Stimulated activated naive CD4-positive, alpha-beta T cell (primary cell): Measurements from ENCODE around the gene PCDHB16.
"Not testable (repeated sequence)": the region's sequence is repeated elsewhere in the genome, so short reads cannot be mapped to it uniquely, and the experiment has no call there.

Experiments
- DNase-seq, 6 experiments: peaks; one replicate each; lab custom pipeline; 2025; lab: John Stamatoyannopoulos, UW

Gene PCDHB16

GRCh38 chr5:141182248-141182647, at the start of gene PCDHB16:
Gene PCDHB16, plus strand, starts transcription at chr5:141182387. Its CDS starts 173 bp downstream, at chr5:141182560.
- DNase-seq, result no peak

GRCh38 chr5:141135030-141135717, 47.0 kb upstream of the PCDHB16 start, which contains the start of gene PCDHB5:
Gene PCDHB5, plus strand, starts transcription at chr5:141135206. Its CDS starts 229 bp downstream, at chr5:141135435.
- peak in 1 of 6 experiments; percentile 10 for DNase-seq

- DNase-seq, result no peak
Observed at GRCh38 chr5:141135718-141136266, 46.4 kb upstream of the PCDHB16 start.

GRCh38 chr5:141137346-141137745, 44.8 kb upstream of the PCDHB16 start:
- not testable (repeated sequence) for DNase-seq

- DNase-seq, result no peak
Observed at GRCh38 chr5:141149812-141150211, 32.4 kb upstream of the PCDHB16 start, which contains the start of gene PCDHB6. Gene PCDHB6, plus strand, starts transcription at chr5:141150057. Its CDS starts 201 bp downstream, at chr5:141150258.

- no peak for DNase-seq
Observed at GRCh38 chr5:141150224-141150992, 31.8 kb upstream of the PCDHB16 start.

- no peak for DNase-seq
Observed at GRCh38 chr5:141150993-141151325, 31.2 kb upstream of the PCDHB16 start.

- DNase-seq, result not testable (repeated sequence)
Observed at GRCh38 chr5:141151632-141152031, 30.6 kb upstream of the PCDHB16 start.

- DNase-seq, result not testable (repeated sequence)
Observed at GRCh38 chr5:141152096-141152495, 30.1 kb upstream of the PCDHB16 start.

- no peak for DNase-seq
Observed at GRCh38 chr5:141155540-141156374, 26.4 kb upstream of the PCDHB16 start.

- DNase-seq, result not testable (repeated sequence)
Observed at GRCh38 chr5:141157356-141157755, 24.8 kb upstream of the PCDHB16 start.

- not testable (repeated sequence) for DNase-seq
Observed at GRCh38 chr5:141157901-141158300, 24.3 kb upstream of the PCDHB16 start.

GRCh38 chr5:141172381-141173204, 9.6 kb upstream of the PCDHB16 start, which contains the start of gene PCDHB7:
Gene PCDHB7, plus strand, starts transcription at chr5:141172644. Its CDS starts 192 bp downstream, at chr5:141172836.
- peak in 2 of 6 experiments; percentile 3 to 7 for DNase-seq

GRCh38 chr5:141174291-141175104, 7.7 kb upstream of the PCDHB16 start:
- not testable (repeated sequence) for DNase-seq

- no peak for DNase-seq
Observed at GRCh38 chr5:141175933-141176332, 6.3 kb upstream of the PCDHB16 start.

- peak in 1 of 6 experiments; percentile 3 for DNase-seq
Observed at GRCh38 chr5:141177577-141178191, 4.5 kb upstream of the PCDHB16 start, which contains the start of gene PCDHB8. Gene PCDHB8, plus strand, starts transcription at chr5:141177790. Its CDS starts 245 bp downstream, at chr5:141178035.

- DNase-seq, result not testable (repeated sequence)
Observed at GRCh38 chr5:141179371-141179770, 2.8 kb upstream of the PCDHB16 start.

GRCh38 chr5:141179876-141180275, 2.3 kb upstream of the PCDHB16 start:
- not testable (repeated sequence) for DNase-seq

GRCh38 chr5:141180313-141180712, 1.9 kb upstream of the PCDHB16 start:
- DNase-seq, result no peak
